Transverse colon (tissue), 4 donors: ENCODE data around the gene MEX3C.

ENCODE experiments used
- EP300 ChIP-seq: sonication (generic); formaldehyde crosslinking; IDR thresholded peaks from one replicate; pipeline ENCODE4 v1.6.1; 2017; ENCODE audit warnings: antibody characterized with exemption, low read depth
- POLR2A ChIP-seq: fragments of 450-650 bp; IDR thresholded peaks from one replicate; pipeline ENCODE4 v1.6.1; 2016; ENCODE audit warnings: antibody characterized with exemption, mild to moderate bottlenecking, moderate library complexity
- POLR2AphosphoS5 ChIP-seq, 3 donors: sonication (generic); formaldehyde crosslinking; IDR thresholded peaks; one replicate each; pipeline ENCODE4 v1.6.1; 2016; ENCODE audit warnings: antibody characterized with exemption in 3 of 3
- TF ChIP-seq, protein P1 (sequence below), 5 experiments: fragments of 200-600 bp in 3 of 5; fragments of 450-650 bp in 2 of 5; sonication (generic) in 3 of 5; IDR thresholded peaks; 1 replicate in 2 of 5; 2 replicates in 3 of 5; pipeline ENCODE4 v1.5.1; 2016 to 2017; ENCODE audit warnings: antibody characterized with exemption in 5 of 5, inconsistent platforms in 3 of 5, mild to moderate bottlenecking in 2 of 5, moderate library complexity in 1 of 5

DNA sequence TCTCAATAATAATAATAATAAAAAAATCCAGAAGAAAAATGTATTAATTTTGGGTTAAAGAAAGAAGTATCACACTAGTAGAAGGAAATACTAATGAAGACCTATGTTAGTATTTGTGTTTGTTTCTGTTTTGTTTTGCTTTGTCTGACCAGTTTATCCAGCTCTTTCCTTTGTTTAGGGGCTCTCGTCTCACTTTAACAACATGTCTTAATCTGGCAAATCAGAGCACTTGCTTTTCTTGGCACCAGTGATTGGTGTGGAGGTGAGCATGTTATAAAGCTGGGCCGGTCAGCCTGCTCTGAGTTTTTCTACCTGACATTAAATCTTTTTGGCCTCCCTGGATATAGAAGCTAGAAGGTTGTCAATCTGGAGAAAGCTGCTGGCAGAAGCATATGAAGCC, 15.1 kb upstream of the MEX3C start:
- TF ChIP-seq, protein P1, sequence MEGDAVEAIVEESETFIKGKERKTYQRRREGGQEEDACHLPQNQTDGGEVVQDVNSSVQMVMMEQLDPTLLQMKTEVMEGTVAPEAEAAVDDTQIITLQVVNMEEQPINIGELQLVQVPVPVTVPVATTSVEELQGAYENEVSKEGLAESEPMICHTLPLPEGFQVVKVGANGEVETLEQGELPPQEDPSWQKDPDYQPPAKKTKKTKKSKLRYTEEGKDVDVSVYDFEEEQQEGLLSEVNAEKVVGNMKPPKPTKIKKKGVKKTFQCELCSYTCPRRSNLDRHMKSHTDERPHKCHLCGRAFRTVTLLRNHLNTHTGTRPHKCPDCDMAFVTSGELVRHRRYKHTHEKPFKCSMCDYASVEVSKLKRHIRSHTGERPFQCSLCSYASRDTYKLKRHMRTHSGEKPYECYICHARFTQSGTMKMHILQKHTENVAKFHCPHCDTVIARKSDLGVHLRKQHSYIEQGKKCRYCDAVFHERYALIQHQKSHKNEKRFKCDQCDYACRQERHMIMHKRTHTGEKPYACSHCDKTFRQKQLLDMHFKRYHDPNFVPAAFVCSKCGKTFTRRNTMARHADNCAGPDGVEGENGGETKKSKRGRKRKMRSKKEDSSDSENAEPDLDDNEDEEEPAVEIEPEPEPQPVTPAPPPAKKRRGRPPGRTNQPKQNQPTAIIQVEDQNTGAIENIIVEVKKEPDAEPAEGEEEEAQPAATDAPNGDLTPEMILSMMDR (IDR thresholded peaks at IDR 0.05): no peak
- TF ChIP-seq EP300 (no peak), POLR2AphosphoS5 (IDR thresholded peaks at IDR 0.05) (no peak), POLR2A (no peak)
